G401 (cell line): ENCODE measurements around the gene DIP2B. TPM values are rescaled to one million over a fixed set of nuclear protein-coding genes. Genes with fewer than 3 reads are reported as not detected.

Source experiments
- DNase-seq: peaks from one replicate; pipeline ENCODE4 v3.0.0-alpha.2; 2015; ENCODE audit warnings: low spot score
- in situ Hi-C: cut with HindIII; loops from 2 replicates; pipeline ENCODE4 v1.10.0; 2016; ENCODE audit warnings: low sequenced_read_pairs, mixed read lengths
- total RNA-seq: library from RNA; depleted of rRNA; stranded (reverse); fragments of >200 nt; shearing (Covaris generic); gene quantifications from 2 replicates; pipeline ENCODE4 v1.2.3, GENCODE V29; 2014; rRNA removed

The DIP2B gene
- total RNA-seq, 1 experiment from 2014 or later, result 10.2 TPM

- no peak for DNase-seq
- in situ Hi-C loops, result no loop called here
Observed at GRCh38 chr12:50772877-50773276, 268.1 kb downstream of the DIP2B start.

GRCh38 chr12:50775251-50775650 is 270.5 kb downstream of the DIP2B start:
- in situ Hi-C loops, result no loop called here
- DNase-seq, result no peak

- in situ Hi-C loops, result no loop called here
- DNase-seq, result no peak
Observed at GRCh38 chr12:50776749-50777728, 272.3 kb downstream of the DIP2B start.

- in situ Hi-C loops, result no loop called here
- no peak for DNase-seq
Observed at GRCh38 chr12:50778663-50779590, 274.1 kb downstream of the DIP2B start.

DNA sequence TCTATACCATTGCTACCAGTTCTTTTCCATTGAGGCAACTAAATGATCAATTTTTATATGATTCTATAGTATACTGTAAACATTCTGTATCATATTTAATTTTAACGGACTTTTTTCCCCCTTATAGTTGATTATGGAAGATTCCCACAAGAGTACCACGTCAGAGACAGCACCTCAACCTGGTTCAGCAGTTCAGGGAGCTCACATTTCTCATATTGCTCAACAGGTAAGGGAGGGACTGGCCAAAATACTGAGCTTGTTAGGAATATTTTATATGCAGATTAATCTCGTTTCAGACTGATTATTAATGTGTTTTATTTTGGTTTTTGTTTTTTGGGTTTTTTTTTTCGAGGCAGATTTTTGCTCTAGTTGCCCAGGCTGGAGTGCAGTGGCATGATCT is 275.2 kb downstream of the DIP2B start:
- no peak for DNase-seq
- in situ Hi-C loops, result no loop called here

DNA sequence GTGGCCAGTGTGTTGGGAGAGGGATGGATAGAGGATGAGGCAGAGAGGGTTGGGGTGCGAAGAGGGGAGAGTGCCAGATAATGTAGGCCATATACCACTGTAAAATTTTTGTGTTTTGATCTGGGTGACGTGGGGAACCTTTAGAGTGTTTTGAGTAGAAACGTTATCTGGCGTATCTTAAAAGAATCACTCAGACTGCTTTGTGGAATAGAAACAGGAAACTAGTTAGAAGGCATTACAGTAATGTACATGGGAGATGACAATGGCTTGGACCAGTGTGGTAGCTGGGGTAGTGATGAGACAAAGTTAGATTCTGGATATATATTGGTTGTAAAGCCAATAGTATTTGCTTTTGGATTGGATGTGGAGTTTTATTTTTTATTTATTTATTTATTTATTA is 279.7 kb downstream of the DIP2B start:
- in situ Hi-C loops, result no loop called here

GRCh38 chr12:50785406-50786001 is 280.7 kb downstream of the DIP2B start:
- in situ Hi-C loops, result no loop called here
- no peak for DNase-seq

More for the DNA sequence above, 279.7 kb downstream of the DIP2B start:
- DNase-seq, result no peak

DNA sequence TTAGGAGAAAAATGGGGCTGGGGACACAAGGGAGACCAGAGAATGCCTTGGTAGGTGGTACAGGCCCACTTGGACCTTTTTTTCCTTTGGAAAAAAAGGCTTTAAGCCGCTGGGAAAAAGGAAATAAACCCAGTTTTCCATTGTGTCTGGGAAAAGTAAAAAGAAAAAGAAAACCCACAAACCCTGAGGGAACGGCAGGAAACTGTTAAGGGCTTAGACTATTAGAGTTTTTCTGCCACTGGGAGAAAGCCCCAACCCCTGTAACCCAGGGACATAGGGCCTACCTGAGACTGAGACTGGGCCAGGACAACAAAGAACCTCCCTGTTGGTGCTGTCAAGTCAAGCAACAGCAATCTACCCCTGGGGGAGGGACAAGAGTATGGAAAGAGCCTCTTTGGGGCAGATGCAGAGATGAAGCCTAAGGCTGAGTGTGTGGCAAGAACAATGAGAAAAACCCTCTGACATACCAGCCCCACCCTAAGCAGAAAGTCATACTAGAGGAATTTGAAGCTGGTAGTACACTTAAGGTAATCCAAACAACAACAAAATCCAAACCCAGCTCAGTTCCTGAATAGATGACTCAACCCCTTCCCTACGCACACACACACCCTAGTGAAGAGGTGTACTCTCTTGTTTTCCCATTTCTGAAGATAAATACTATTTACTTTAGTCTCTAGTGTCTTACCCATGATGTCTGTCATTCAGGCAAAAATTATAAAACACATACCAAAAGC is 281.9 kb downstream of the DIP2B start:
- no peak for DNase-seq

GRCh38 chr12:50787618-50788017 is 282.8 kb downstream of the DIP2B start:
- DNase-seq, result no peak
- in situ Hi-C loops, result no loop called here

More for the DNA sequence above, 281.9 kb downstream of the DIP2B start:
- in situ Hi-C loops, result no loop called here

DNA sequence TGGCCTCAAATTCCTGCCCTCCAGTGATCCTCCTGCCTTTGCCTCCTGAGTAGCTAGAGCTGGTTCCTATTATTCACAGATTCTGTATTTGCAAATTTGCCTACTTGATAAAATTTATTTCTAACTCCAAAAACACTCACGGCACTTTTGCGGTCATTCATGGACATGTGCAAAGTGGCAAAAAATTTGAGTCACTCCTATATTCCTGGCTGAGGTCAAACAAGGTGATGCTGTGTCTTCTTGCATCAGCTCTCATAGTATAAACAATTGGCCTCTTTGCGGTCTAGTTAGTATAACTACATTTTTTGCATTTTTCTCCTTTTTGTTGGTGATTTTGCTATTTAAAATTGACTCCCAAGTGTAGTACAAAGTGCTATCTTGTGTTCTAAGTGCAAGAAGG is 283.8 kb downstream of the DIP2B start:
- no peak for DNase-seq
- in situ Hi-C loops, result no loop called here

DNA sequence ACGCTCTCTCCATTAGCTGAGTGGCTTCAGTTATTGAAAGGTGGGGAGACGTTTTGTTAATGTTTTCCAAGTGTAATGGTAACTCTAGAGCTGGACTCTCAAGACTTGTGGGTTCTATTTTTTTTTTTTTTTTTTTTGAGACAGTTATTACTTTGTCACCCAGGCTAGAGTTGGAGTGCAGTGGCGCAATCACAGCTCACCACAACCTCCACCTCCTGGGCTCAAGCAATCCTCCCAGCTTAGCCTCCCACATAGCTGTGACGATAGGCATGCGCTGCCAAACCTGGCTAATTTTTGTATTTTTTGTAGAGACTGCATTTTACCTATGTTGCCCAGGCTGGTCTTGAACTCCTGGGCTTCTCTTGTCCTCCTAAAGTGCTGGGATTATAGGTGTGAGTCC is 285.3 kb downstream of the DIP2B start:
- in situ Hi-C loops, result no loop called here
- no peak for DNase-seq

Other genes with a start within 250 kb of the DIP2B start
- gene LIMA1, start 221.5 kb upstream of the DIP2B start, total RNA-seq, result 14.5 and 33.7 TPM in 2 replicates
- not detected in 2 replicates for gene FAM186A, start 108.4 kb upstream of the DIP2B start, total RNA-seq
- 29.7 and 50.4 TPM in 2 replicates for gene LARP4, start 104.1 kb upstream of the DIP2B start, total RNA-seq